HepG2 (cell line): ENCODE data around the gene BCAS3. TPM values are rescaled to one million over a fixed set of nuclear protein-coding genes. Genes with fewer than 3 reads are reported as not detected.
A peak's percentile ranks its signal among the peaks of the same experiment; 100 is the strongest.

Experiments
- ARNTL ChIP-seq: sonication (generic); formaldehyde crosslinking; IDR thresholded peaks from 2 replicates; pipeline ENCODE4 v1.4.0; 2020; ENCODE audit warnings: mild to moderate bottlenecking, missing genetic modification reagents
- BATF2 ChIP-seq: sonication (generic); formaldehyde crosslinking; IDR thresholded peaks from 2 replicates; pipeline ENCODE4 v1.8.0; 2022; ENCODE audit warnings: mild to moderate bottlenecking, missing genetic modification reagents, moderate library complexity
- BORCS8-MEF2B ChIP-seq: sonication (generic); formaldehyde crosslinking; IDR thresholded peaks from 2 replicates; pipeline ENCODE4 v1.8.0; 2022; ENCODE audit warnings: mild to moderate bottlenecking, missing genetic modification reagents
- FOXA1 ChIP-seq, 2 experiments: fragments of 450-650 bp in 1 of 2; sonication (generic) in 1 of 2; formaldehyde crosslinking in 1 of 2; IDR thresholded peaks; 2 replicates each; pipeline versions ENCODE4 v1.4.0 to v1.6.1; 2016 to 2020; ENCODE audit warnings: missing genetic modification reagents in 1 of 2
- FOXA3 ChIP-seq: IDR thresholded peaks from 2 replicates; pipeline ENCODE4 v1.6.1; 2016; ENCODE audit warnings: missing genetic modification reagents, missing compliant biosample characterization
- FOXJ3 ChIP-seq: sonication (generic); formaldehyde crosslinking; IDR thresholded peaks from 2 replicates; pipeline ENCODE4 v1.4.0; 2020; ENCODE audit warnings: missing genetic modification reagents, mild to moderate bottlenecking, borderline replicate concordance
- HNF1A ChIP-seq, 2 experiments: sonication (generic) in 1 of 2; formaldehyde crosslinking in 1 of 2; IDR thresholded peaks; 2 replicates each; pipeline versions ENCODE4 v1.4.0 to v1.6.1; 2016 to 2020; ENCODE audit warnings: borderline replicate concordance in 1 of 2, low read depth in 1 of 2, mild to moderate bottlenecking in 1 of 2, missing genetic modification reagents in 1 of 2
- POLR2AphosphoS2 ChIP-seq: IDR thresholded peaks from 2 replicates; pipeline ENCODE4 v1.6.1; 2011; ENCODE audit warnings: low read depth, low read length, improper control_type of control experiment
- PRMT3 ChIP-seq: sonication (generic); formaldehyde crosslinking; IDR thresholded peaks from 2 replicates; pipeline ENCODE4 v1.8.1; 2022; ENCODE audit warnings: low read depth, mild to moderate bottlenecking, moderate library complexity, missing genetic modification reagents, borderline replicate concordance
- SIX1 ChIP-seq: sonication (generic); formaldehyde crosslinking; IDR thresholded peaks from 2 replicates; pipeline ENCODE4 v1.4.0; 2020; ENCODE audit warnings: missing genetic modification reagents, borderline replicate concordance
- SKI ChIP-seq: fragments of 450-650 bp; IDR thresholded peaks from one replicate; pipeline ENCODE4 v1.6.1; 2018; ENCODE audit warnings: mild to moderate bottlenecking; ENCODE audit not compliant: partially characterized antibody
- SMAD1 ChIP-seq: sonication (generic); formaldehyde crosslinking; IDR thresholded peaks from 2 replicates; pipeline ENCODE4 v1.4.0; 2020; ENCODE audit warnings: missing genetic modification reagents, low read depth, mild to moderate bottlenecking, borderline replicate concordance
- TFDP1 ChIP-seq: IDR thresholded peaks from 2 replicates; pipeline ENCODE4 v1.6.1; 2016; ENCODE audit warnings: missing compliant biosample characterization, missing genetic modification reagents, borderline replicate concordance
- TRIM22 ChIP-seq: fragments of 450-650 bp; IDR thresholded peaks from 2 replicates; pipeline ENCODE4 v1.6.1; 2017
- ZNF3 ChIP-seq: IDR thresholded peaks from 2 replicates; pipeline ENCODE4 v1.7.0; 2017; ENCODE audit warnings: inconsistent platforms
- ZNF329 ChIP-seq: sonication (generic); formaldehyde crosslinking; IDR thresholded peaks from 2 replicates; pipeline ENCODE4 v1.9.0; 2021; ENCODE audit warnings: low read depth, mild to moderate bottlenecking, missing genetic modification reagents
- ZNF331 ChIP-seq: sonication (generic); formaldehyde crosslinking; IDR thresholded peaks from 2 replicates; pipeline ENCODE4 v1.4.0; 2020; ENCODE audit warnings: missing genetic modification reagents
- ZNF567 ChIP-seq: sonication (generic); formaldehyde crosslinking; IDR thresholded peaks from 2 replicates; pipeline ENCODE4 v1.8.1; 2023; ENCODE audit warnings: mild to moderate bottlenecking, missing genetic modification reagents, borderline replicate concordance
- ZNF589 ChIP-seq: sonication (generic); formaldehyde crosslinking; conservative IDR thresholded peaks from 2 replicates; pipeline ENCODE4 v1.8.0; 2022; ENCODE audit warnings: mild to moderate bottlenecking, moderate library complexity, missing genetic modification reagents
- ZNF776 ChIP-seq: sonication (generic); formaldehyde crosslinking; IDR thresholded peaks from 2 replicates; pipeline ENCODE4 v1.4.0; 2020; ENCODE audit warnings: mild to moderate bottlenecking, missing genetic modification reagents
- polyA plus RNA-seq, 8 experiments: library from polyadenylated mRNA; depleted of rRNA in 3 of 8; stranded (reverse) in 7 of 8; unstranded in 1 of 8; fragments of >200 nt; fragmentation: Illumina TruSeq in 4 of 8; extraction: Trizol in 4 of 8; gene quantifications; 2 replicates each; pipeline versions ENCODE4 v1.2.1 to v1.2.3, GENCODE V29; 2011 to 2016; ENCODE audit warnings: low read depth in 4 of 8, missing spikeins in 1 of 8, mixed read lengths in 1 of 8; ENCODE audit not compliant: insufficient read depth in 1 of 8
- total RNA-seq, 5 experiments: library from RNA; depleted of rRNA; stranded (reverse); fragments of >200 nt; fragmentation: Illumina TruSeq; extraction: Trizol; gene quantifications; 2 replicates each; pipeline ENCODE4 v1.2.3, GENCODE V29; 2016; ENCODE audit warnings: low read depth in 1 of 5

The BCAS3 gene
- total and polyA plus RNA-seq, 2 of the 13 experiments (the other 11 are each of a cell fraction or from before 2014, with no cell fraction given) = 10.7 to 11.2 TPM

GRCh38 chr17:61399131-61400065 lies 721.7 kb downstream of the BCAS3 start, which contains the start of gene TBX2 (continued):
- TF ChIP-seq ZNF331 (CRISPR knock-in tag) (peak; percentile 34; the same call in 1 of the 2 replicates), PRMT3 (CRISPR knock-in tag) (no peak), TFDP1 (CRISPR knock-in tag) (no peak), POLR2AphosphoS2 (no peak), BORCS8-MEF2B (CRISPR knock-in tag) (no peak), SIX1 (no peak), SKI (no peak), ZNF776 (peak; percentile 72; the same call in 1 of the 2 replicates), ZNF567 (0 out of 2 replicates have a peak, but pooled peaks have one; percentile 53), BATF2 (no peak), ZNF589 (CRISPR knock-in tag) (no peak), SMAD1 (no peak), FOXA3 (CRISPR knock-in tag) (peak; percentile 7; the same call in 1 of the 2 replicates), ZNF3 (CRISPR knock-in tag) (no peak), ARNTL (CRISPR knock-in tag) (peak; percentile 69; the same call in 1 of the 2 replicates), TRIM22 (no peak), HNF1A (IDR thresholded peaks at IDR 0.05; ENCODE audit: low read depth) (peak; percentile 56; the same call in 1 of the 2 replicates), HNF1A (CRISPR knock-in tag; IDR thresholded peaks at IDR 0.05; ENCODE audit: borderline replicate concordance) (peak; percentile 85), FOXJ3 (CRISPR knock-in tag) (no peak), ZNF329 (CRISPR knock-in tag) (no peak), FOXA1 (IDR thresholded peaks at IDR 0.05) (no peak), FOXA1 (CRISPR knock-in tag; IDR thresholded peaks at IDR 0.05) (peak; percentile 13; the same call in 1 of the 2 replicates)
